GM13977 (cell line): ENCODE measurements around the gene ERMAP.
"Not testable (repeated sequence)": the region's sequence is repeated elsewhere in the genome, so short reads cannot be mapped to it uniquely, and the experiment has no call there.

Experiments used
- DNase-seq: peaks from one replicate; pipeline ENCODE4 v3.0.0; 2012; ENCODE audit warnings: low spot score
- CTCF ChIP-seq: IDR thresholded peaks from 2 replicates; pipeline ENCODE4 v1.5.1; 2012; ENCODE audit warnings: mild to moderate bottlenecking, control low read depth; ENCODE audit not compliant: insufficient read depth; ENCODE audit errors: extremely low read depth, missing control alignments
- in situ Hi-C: fragments of 300-500 bp; cut with MboI; formaldehyde crosslinking; loops from one replicate; pipeline ENCODE4 v1.12.0; 2022; ENCODE audit warnings: low sequenced_read_pairs, low pct_unique_long_range_greater_than_20kb, mixed read lengths, inconsistent platforms; ENCODE audit not compliant: unreplicated experiment

The ERMAP gene

GRCh38 chr1:42860339-42861013 is 43.6 kb downstream of the ERMAP start:
- no peak for DNase-seq
- in situ Hi-C loops, result no loop called here
- TF ChIP-seq CTCF, result no peak

- no peak for TF ChIP-seq CTCF
- in situ Hi-C loops, result no loop called here
- DNase-seq, result no peak
Measured at GRCh38 chr1:42861014-42861399, 44.1 kb downstream of the ERMAP start.

- DNase-seq, result no peak
- no peak for TF ChIP-seq CTCF
- in situ Hi-C loops, result no loop called here
Measured at GRCh38 chr1:42866549-42866948, 49.6 kb downstream of the ERMAP start.

- DNase-seq, in situ Hi-C loops: not testable (repeated sequence)
Measured at GRCh38 chr1:42868466-42868865, 51.5 kb downstream of the ERMAP start.

- DNase-seq, in situ Hi-C loops: not testable (repeated sequence)
Measured at GRCh38 chr1:42869254-42869653, 52.3 kb downstream of the ERMAP start.

- in situ Hi-C loops, DNase-seq: not testable (repeated sequence)
Measured at GRCh38 chr1:42869751-42870150, 52.8 kb downstream of the ERMAP start.

GRCh38 chr1:42873108-42873507 is 56.2 kb downstream of the ERMAP start:
- in situ Hi-C loops, DNase-seq: not testable (repeated sequence)

GRCh38 chr1:42873670-42874069 is 56.7 kb downstream of the ERMAP start:
- in situ Hi-C loops, result no loop called here
- TF ChIP-seq CTCF, result no peak
- no peak for DNase-seq

GRCh38 chr1:42876009-42876408 is 59.1 kb downstream of the ERMAP start:
- in situ Hi-C loops, result no loop called here
- TF ChIP-seq CTCF, result no peak
- no peak for DNase-seq
